HepG2 (cell line): Measurements from ENCODE around the gene WDR54.

Experiments
- DDIT3 ChIP-seq: sonication (generic); formaldehyde crosslinking; IDR thresholded peaks from 2 replicates; pipeline ENCODE4 v1.4.0; 2020; ENCODE audit warnings: mild to moderate bottlenecking, missing genetic modification reagents
- HDAC2 ChIP-seq: sonication (generic); formaldehyde crosslinking; IDR thresholded peaks from 2 replicates; pipeline ENCODE4 v1.4.0; 2020; ENCODE audit warnings: missing genetic modification reagents
- HNF4G ChIP-seq, 2 experiments: sonication (generic) in 1 of 2; formaldehyde crosslinking in 1 of 2; IDR thresholded peaks; 2 replicates each; pipeline versions ENCODE4 v1.4.0 to v1.6.1; 2011 to 2020; ENCODE audit warnings: borderline replicate concordance in 2 of 2, low read depth in 2 of 2, mild to moderate bottlenecking in 2 of 2, low read length in 1 of 2, missing genetic modification reagents in 1 of 2, moderate library complexity in 1 of 2
- PRDM15 ChIP-seq: sonication (generic); formaldehyde crosslinking; IDR thresholded peaks from 2 replicates; pipeline ENCODE4 v1.4.0; 2020; ENCODE audit warnings: missing genetic modification reagents
- ZNF12 ChIP-seq: sonication (generic); formaldehyde crosslinking; IDR thresholded peaks from 2 replicates; pipeline ENCODE4 v1.5.0; 2020; ENCODE audit warnings: missing genetic modification reagents
- ZNF432 ChIP-seq: sonication (generic); formaldehyde crosslinking; IDR thresholded peaks from 2 replicates; pipeline ENCODE4 v1.5.0; 2020; ENCODE audit warnings: missing genetic modification reagents, mild to moderate bottlenecking, borderline replicate concordance
- TF ChIP-seq, protein P1 (sequence below): sonication (generic); formaldehyde crosslinking; conservative IDR thresholded peaks from 2 replicates; pipeline ENCODE4 v1.5.0; 2020; ENCODE audit warnings: missing genetic modification reagents
- TF ChIP-seq, protein P2 (sequence below): sonication (generic); formaldehyde crosslinking; conservative IDR thresholded peaks from 2 replicates; pipeline ENCODE4 v1.4.0; 2020; ENCODE audit warnings: mild to moderate bottlenecking, missing genetic modification reagents, moderate library complexity

- TF ChIP-seq HNF4G (IDR thresholded peaks at IDR 0.05; ENCODE audit: borderline replicate concordance, low read depth, low read length): no peak
- no peak for TF ChIP-seq HNF4G (CRISPR knock-in tag; IDR thresholded peaks at IDR 0.05; ENCODE audit: borderline replicate concordance, low read depth)
- TF ChIP-seq, protein P1, sequence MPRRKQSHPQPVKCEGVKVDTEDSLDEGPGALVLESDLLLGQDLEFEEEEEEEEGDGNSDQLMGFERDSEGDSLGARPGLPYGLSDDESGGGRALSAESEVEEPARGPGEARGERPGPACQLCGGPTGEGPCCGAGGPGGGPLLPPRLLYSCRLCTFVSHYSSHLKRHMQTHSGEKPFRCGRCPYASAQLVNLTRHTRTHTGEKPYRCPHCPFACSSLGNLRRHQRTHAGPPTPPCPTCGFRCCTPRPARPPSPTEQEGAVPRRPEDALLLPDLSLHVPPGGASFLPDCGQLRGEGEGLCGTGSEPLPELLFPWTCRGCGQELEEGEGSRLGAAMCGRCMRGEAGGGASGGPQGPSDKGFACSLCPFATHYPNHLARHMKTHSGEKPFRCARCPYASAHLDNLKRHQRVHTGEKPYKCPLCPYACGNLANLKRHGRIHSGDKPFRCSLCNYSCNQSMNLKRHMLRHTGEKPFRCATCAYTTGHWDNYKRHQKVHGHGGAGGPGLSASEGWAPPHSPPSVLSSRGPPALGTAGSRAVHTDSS: no peak
- TF ChIP-seq, protein P2, sequence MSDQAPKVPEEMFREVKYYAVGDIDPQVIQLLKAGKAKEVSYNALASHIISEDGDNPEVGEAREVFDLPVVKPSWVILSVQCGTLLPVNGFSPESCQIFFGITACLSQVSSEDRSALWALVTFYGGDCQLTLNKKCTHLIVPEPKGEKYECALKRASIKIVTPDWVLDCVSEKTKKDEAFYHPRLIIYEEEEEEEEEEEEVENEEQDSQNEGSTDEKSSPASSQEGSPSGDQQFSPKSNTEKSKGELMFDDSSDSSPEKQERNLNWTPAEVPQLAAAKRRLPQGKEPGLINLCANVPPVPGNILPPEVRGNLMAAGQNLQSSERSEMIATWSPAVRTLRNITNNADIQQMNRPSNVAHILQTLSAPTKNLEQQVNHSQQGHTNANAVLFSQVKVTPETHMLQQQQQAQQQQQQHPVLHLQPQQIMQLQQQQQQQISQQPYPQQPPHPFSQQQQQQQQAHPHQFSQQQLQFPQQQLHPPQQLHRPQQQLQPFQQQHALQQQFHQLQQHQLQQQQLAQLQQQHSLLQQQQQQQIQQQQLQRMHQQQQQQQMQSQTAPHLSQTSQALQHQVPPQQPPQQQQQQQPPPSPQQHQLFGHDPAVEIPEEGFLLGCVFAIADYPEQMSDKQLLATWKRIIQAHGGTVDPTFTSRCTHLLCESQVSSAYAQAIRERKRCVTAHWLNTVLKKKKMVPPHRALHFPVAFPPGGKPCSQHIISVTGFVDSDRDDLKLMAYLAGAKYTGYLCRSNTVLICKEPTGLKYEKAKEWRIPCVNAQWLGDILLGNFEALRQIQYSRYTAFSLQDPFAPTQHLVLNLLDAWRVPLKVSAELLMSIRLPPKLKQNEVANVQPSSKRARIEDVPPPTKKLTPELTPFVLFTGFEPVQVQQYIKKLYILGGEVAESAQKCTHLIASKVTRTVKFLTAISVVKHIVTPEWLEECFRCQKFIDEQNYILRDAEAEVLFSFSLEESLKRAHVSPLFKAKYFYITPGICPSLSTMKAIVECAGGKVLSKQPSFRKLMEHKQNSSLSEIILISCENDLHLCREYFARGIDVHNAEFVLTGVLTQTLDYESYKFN: no peak
- TF ChIP-seq ZNF432 (CRISPR knock-in tag): no peak
- no peak for TF ChIP-seq PRDM15 (CRISPR knock-in tag)
- TF ChIP-seq ZNF12 (CRISPR knock-in tag): no peak
- TF ChIP-seq HDAC2: no peak
- no peak for TF ChIP-seq DDIT3
Measured at GRCh38 chr2:74430502-74430901, 9.0 kb downstream of the WDR54 start.
